Measurements from ENCODE around the gene PRKACA. TPM values are rescaled to one million over a fixed set of nuclear protein-coding genes. Genes with fewer than 3 reads are reported as not detected.
"Not testable (repeated sequence)": the region's sequence is repeated elsewhere in the genome, so short reads cannot be mapped to it uniquely, and the experiment has no call there.

Gene PRKACA
- total RNA-seq, 4 donors from 2014 or later = 16.7 to 74.8 (median 39.5) TPM

DNA sequence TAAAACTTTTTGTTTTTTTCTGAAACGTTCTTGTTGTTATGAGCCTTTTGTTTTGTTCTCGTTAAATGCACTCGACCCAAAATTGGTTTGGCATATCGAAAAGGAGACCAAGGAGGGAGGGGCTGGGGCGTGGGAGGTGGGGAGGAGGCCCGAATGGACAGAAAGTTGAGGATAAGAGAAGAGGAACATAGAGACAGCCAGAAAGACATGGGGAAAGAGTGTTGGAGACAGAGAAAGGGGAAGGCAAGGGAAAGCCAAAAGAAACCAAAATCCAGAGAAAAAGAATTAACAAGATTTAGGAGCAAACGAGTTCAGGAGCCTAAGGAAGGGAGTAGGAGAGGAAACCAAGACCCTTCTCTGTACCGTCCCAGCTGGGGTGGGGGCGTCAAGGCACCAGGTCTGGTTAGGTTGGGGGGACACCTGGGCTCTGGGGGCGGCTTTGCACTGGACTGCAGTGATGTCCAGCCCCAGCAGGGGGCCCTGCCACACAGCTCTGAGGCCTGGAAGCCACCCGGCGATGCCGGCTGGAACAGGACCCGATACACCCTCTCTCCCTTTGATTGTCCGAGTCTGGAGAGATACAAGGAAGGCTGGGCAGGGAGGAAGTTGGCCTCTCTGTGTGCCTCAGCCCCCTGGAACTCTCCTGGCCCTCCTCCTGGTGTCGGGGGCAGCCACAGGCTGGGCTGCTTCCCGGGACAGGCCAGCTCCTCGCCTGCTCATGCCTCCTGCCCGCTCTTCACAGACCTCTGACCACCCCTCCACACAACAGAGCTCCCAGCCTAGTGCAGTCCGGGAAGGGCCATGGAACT is 30.4 kb upstream of the PRKACA start:
- no peaks in the 10 kb centered on the region for H3K9me3 ChIP-seq
- no peak overlapping the region for H3K4me3 ChIP-seq
- peak; percentile 71 for DNase-seq
- peak in 1 of 3 donors; percentile 14 for TF ChIP-seq POLR2AphosphoS5 (IDR thresholded peaks at IDR 0.05)
- TF ChIP-seq, protein P1, sequence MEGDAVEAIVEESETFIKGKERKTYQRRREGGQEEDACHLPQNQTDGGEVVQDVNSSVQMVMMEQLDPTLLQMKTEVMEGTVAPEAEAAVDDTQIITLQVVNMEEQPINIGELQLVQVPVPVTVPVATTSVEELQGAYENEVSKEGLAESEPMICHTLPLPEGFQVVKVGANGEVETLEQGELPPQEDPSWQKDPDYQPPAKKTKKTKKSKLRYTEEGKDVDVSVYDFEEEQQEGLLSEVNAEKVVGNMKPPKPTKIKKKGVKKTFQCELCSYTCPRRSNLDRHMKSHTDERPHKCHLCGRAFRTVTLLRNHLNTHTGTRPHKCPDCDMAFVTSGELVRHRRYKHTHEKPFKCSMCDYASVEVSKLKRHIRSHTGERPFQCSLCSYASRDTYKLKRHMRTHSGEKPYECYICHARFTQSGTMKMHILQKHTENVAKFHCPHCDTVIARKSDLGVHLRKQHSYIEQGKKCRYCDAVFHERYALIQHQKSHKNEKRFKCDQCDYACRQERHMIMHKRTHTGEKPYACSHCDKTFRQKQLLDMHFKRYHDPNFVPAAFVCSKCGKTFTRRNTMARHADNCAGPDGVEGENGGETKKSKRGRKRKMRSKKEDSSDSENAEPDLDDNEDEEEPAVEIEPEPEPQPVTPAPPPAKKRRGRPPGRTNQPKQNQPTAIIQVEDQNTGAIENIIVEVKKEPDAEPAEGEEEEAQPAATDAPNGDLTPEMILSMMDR (IDR thresholded peaks at IDR 0.05) = peak; percentile 76 to 88 (median 82)
- no peak for TF ChIP-seq POLR2A (IDR thresholded peaks at IDR 0.05)
- no peak for TF ChIP-seq EP300 (IDR thresholded peaks at IDR 0.05; ENCODE audit: low read depth)
- H3K27ac ChIP-seq = peak overlapping the region; percentile 68 to 84 (median 77)
- H3K27me3 ChIP-seq = no peaks in the 10 kb centered on the region
- H3K36me3 ChIP-seq = no peaks in the 10 kb centered on the region
- WGBS, 2 donors (ENCODE audit: low coverage in 1 of 2) = 39 to 52% methylated on average over 7 to 16 of the region's 20 CpGs
- intact Hi-C loops (cut with DNase I; ENCODE audit: low total_unique reads) = loop anchor here (5.0 to 10.0 kb wide), 3 partner anchors 199 to 327 kb away; partner anchors contain the start of genes DDX39A and PTGER1
- peaks cover 19 to 31% (median 26%) of the 10 kb centered on the region in 4 donors for H3K4me1 ChIP-seq
- in situ Hi-C loops (cut with MboI; ENCODE audit: low pct_ligation_motif_present in 1 of 4, low pct_unique_long_range_greater_than_20kb in 1 of 4, low sequenced_read_pairs in 3 of 4) = no loop called here

DNA sequence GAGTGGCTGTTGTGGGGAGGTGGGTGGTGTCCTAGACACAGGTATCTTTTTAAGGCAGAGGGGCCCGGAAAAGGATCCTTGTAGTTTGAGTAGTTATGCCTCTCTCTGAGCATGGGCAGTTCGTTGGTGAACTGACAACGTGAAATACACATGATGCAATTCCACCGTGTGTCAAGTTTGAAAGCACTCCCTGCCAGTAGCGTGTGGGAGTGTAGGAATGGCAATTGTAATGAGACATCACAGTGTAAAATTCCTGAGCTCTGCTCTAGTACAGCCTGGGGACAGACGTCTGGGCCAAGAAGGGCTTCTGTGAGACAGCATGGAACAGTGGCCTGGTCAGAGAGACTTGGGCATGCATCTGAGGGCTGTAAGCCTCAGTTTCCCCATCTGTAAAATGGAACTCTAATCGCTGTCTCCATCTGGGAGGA is 29.2 kb upstream of the PRKACA start:
- intact Hi-C loops (cut with DNase I; ENCODE audit: low total_unique reads) (loop anchor here (5.0 to 10.0 kb wide), 3 partner anchors 200 to 328 kb away; partner anchors contain the start of genes DDX39A and PTGER1), in situ Hi-C loops (cut with MboI; ENCODE audit: low pct_ligation_motif_present in 1 of 4, low pct_unique_long_range_greater_than_20kb in 1 of 4, low sequenced_read_pairs in 3 of 4) (no loop called here)
- no peak overlapping the region for H3K4me3 ChIP-seq
- DNase-seq = no peak
- H3K36me3 ChIP-seq = no peaks in the 10 kb centered on the region
- H3K27me3 ChIP-seq = no peaks in the 10 kb centered on the region
- no peak overlapping the region for H3K27ac ChIP-seq
- H3K4me1 ChIP-seq = peaks cover 19 to 31% (median 26%) of the 10 kb centered on the region in 4 donors
- TF ChIP-seq, protein P1 (IDR thresholded peaks at IDR 0.05) = no peak
- no peak for TF ChIP-seq EP300 (IDR thresholded peaks at IDR 0.05; ENCODE audit: low read depth)
- no peak for TF ChIP-seq POLR2AphosphoS5 (IDR thresholded peaks at IDR 0.05)
- TF ChIP-seq POLR2A (IDR thresholded peaks at IDR 0.05) = no peak
- 70 to 74% methylated on average over 3 to 7 of the region's 7 CpGs for WGBS, 2 donors (ENCODE audit: low coverage in 1 of 2)
- no peaks in the 10 kb centered on the region for H3K9me3 ChIP-seq

DNA sequence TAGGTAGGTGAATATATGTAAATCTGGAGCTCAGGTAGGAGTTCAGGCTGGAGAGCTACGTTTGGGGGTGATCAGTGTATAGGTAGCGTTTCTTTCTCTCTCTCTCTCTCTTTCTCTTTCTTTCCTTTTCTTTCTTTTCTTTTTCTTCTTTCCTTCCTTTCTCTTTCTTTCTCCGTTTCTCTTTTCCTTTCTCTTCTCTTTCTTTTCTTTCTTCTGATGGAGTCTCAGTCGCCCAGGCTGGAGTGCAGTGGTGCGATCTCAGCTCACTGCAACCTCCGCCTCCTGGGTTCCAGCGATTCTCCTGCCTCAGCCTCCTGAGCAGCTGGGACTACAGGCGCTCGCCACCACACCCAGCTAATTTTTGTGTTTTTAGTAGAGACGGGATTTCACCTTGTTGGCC is 28.6 kb upstream of the PRKACA start:
- not testable (repeated sequence) for H3K4me3 ChIP-seq

DNA sequence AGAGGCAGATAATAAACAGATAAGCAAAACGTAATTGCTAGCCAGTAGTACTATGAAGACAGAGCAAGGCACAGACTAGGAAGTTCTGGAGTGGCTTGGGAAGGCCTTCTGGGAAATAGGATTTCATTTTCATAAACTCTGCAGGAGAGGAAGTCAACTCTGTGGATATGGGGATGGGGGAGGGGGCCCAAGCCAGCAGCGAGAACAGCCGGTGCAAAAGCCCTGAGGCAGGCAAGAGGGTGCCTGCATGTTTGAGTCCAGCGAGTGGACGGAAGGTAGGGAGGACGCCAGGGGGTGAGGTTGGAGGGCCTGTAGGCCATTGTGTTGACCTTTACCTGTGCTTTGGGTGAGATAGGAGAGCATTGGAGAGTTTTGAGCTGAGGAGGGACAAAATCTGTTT is 27.8 kb upstream of the PRKACA start:
- Histone ChIP-seq H3K27ac (no peak overlapping the region), H3K4me3 (no peak overlapping the region), H3K9me3 (no peaks in the 10 kb centered on the region), H3K27me3 (no peaks in the 10 kb centered on the region), H3K36me3 (no peaks in the 10 kb centered on the region), H3K4me1 (peaks cover 18 to 27% (median 25%) of the 10 kb centered on the region in 4 donors)
- WGBS, 2 donors (ENCODE audit: low coverage in 1 of 2) = 86 to 90% methylated on average over 2 to 6 of the region's 6 CpGs
- in situ Hi-C loops (cut with MboI; ENCODE audit: low pct_ligation_motif_present in 1 of 4, low pct_unique_long_range_greater_than_20kb in 1 of 4, low sequenced_read_pairs in 3 of 4) (no loop called here), intact Hi-C loops (cut with DNase I; ENCODE audit: low total_unique reads) (loop anchor here (5.0 to 10.0 kb wide), 3 partner anchors 202 to 329 kb away; partner anchors contain the start of genes DDX39A and PTGER1)
- DNase-seq = no peak
- TF ChIP-seq POLR2A (IDR thresholded peaks at IDR 0.05) (no peak), EP300 (IDR thresholded peaks at IDR 0.05; ENCODE audit: low read depth) (no peak), POLR2AphosphoS5 (IDR thresholded peaks at IDR 0.05) (no peak)
- TF ChIP-seq, protein P1 (IDR thresholded peaks at IDR 0.05) = no peak

More for the DNA sequence above, 28.6 kb upstream of the PRKACA start:
- peaks cover 19 to 31% (median 26%) of the 10 kb centered on the region in 4 donors for H3K4me1 ChIP-seq
- WGBS, 2 donors (ENCODE audit: low coverage in 1 of 2) = 87 to 91% methylated on average over 10 of the region's 10 CpGs
- H3K27ac ChIP-seq; H3K36me3 ChIP-seq; H3K27me3 ChIP-seq; DNase-seq; H3K9me3 ChIP-seq; in situ Hi-C loops (cut with MboI; ENCODE audit: low pct_ligation_motif_present in 1 of 4, low pct_unique_long_range_greater_than_20kb in 1 of 4, low sequenced_read_pairs in 3 of 4): not testable (repeated sequence)
- intact Hi-C loops (cut with DNase I; ENCODE audit: low total_unique reads) = loop anchor here (5.0 to 10.0 kb wide), 3 partner anchors 201 to 329 kb away; partner anchors contain the start of genes DDX39A and PTGER1
